ENCODE measurements around the gene ABCA2.

- TF ChIP-seq CTCF (IDR thresholded peaks at IDR 0.05): no peak
- no peak for TF ChIP-seq POLR2AphosphoS5 (IDR thresholded peaks at IDR 0.05; ENCODE audit: low read depth, low read length)
- no peak for TF ChIP-seq REST (IDR thresholded peaks at IDR 0.05; ENCODE audit: insufficient read depth in 1 of 2, low read depth in 2 of 2, low read length in 1 of 2)
- TF ChIP-seq TCF7L2 (IDR thresholded peaks at IDR 0.05; ENCODE audit: low read depth, low read length): no peak
Measured at GRCh38 chr9:136962163-136962562, 65.9 kb downstream of the ABCA2 start.
